ENCODE data around the gene XBP1. TPM values are rescaled to one million over a fixed set of nuclear protein-coding genes. Genes with fewer than 3 reads are reported as not detected.

XBP1 gene
- total and polyA plus RNA-seq, 10 of the 15 experiments (the other 5 are each of a cell fraction or from before 2014, with no cell fraction given) = 44.5 to 313 (median 149) TPM

- no peaks in the 10 kb centered on the region for H3K36me3 ChIP-seq (ENCODE audit: control insufficient read depth in 2 of 2, insufficient read depth in 2 of 2, low read length in 1 of 2)
- SMC1A ChIA-PET (ENCODE audit: uncharacterized antibody, unreplicated experiment) = interaction anchor here (0.6 to 5.3 kb wide), 14 partner anchors 9 to 910 kb away, joined by 3 to 49 read pairs (median 4); partner anchors contain the start of genes CHEK2, HSCB and XBP1
- FAIRE-seq = no peak
- CTCF ChIA-PET = interaction anchor here (1.0 to 3.3 kb wide), 11 partner anchors 10 to 228 kb away, joined by 3 to 26 read pairs (median 4); partner anchors contain the start of gene XBP1
- H4K20me1 ChIP-seq (ENCODE audit: control insufficient read depth, insufficient read depth) = no peaks in the 10 kb centered on the region
- intact Hi-C loops (cut with micrococcal nuclease; ENCODE audit: unreplicated experiment) = no loop called here
- peak overlapping the region; percentile 50; the same call in 1 of the 2 replicates for H3K27ac ChIP-seq (ENCODE audit: control insufficient read depth, insufficient read depth)
- H3K4me3 ChIP-seq = no peak overlapping the region
- peaks cover 28% of the 10 kb centered on the region for H3K4me1 ChIP-seq (ENCODE audit: control insufficient read depth, insufficient read depth, low read length)
- no peak overlapping the region for H3K9ac ChIP-seq (ENCODE audit: control insufficient read depth, insufficient read depth, low read length)
- H3K9me3 ChIP-seq (replicated peaks; ENCODE audit: control insufficient read depth, insufficient read depth, low read length) = no peaks in the 10 kb centered on the region
- POLR2A ChIA-PET = interaction anchor here (0.9 to 6.7 kb wide), 6 partner anchors 12 to 40 kb away, joined by 3 to 78 read pairs (median 5); partner anchors contain the start of genes CCDC117 and XBP1
- DNase-seq (ENCODE audit: low read depth, low spot score) = no peak
- RAD21 ChIA-PET (ENCODE audit: unreplicated experiment) = interaction anchor here (1.4 to 5.3 kb wide), 7 partner anchors 9 to 391 kb away, joined by 3 to 74 read pairs (median 8); partner anchors contain the start of gene XBP1
- no peak for ATAC-seq
- BruUV-seq (replicated peaks) = no TSS peak
- 67% methylated on average over 3 of the region's 5 CpGs for WGBS (ENCODE audit: insufficient coverage, insufficient replicate concordance, low lambda C conversion rate, missing lambda C conversion rate)
- TF ChIP-seq ZSCAN29 (IDR thresholded peaks at IDR 0.05) (no peak), HSF1 (IDR thresholded peaks at IDR 0.05; ENCODE audit: low read depth, low read length) (no peak), SREBF1 (IDR thresholded peaks at IDR 0.05; ENCODE audit: low read length) (no peak), USF1 (IDR thresholded peaks at IDR 0.05; ENCODE audit: borderline replicate concordance, extremely low read length, insufficient read depth, low read depth, low read length) (no peak), BCLAF1 (IDR thresholded peaks at IDR 0.05) (no peak), STAT3 (IDR thresholded peaks at IDR 0.05; ENCODE audit: low read depth, low read length) (no peak), SP1 (IDR thresholded peaks at IDR 0.05; ENCODE audit: low read depth, low read length) (no peak), LARP7 (IDR thresholded peaks at IDR 0.05) (no peak), NR2C2 (IDR thresholded peaks at IDR 0.05; ENCODE audit: borderline replicate concordance, control insufficient read depth, insufficient read length, low read depth) (no peak)
- H3K27me3 ChIP-seq (replicated peaks in 1 of 2; ENCODE audit: control insufficient read depth in 2 of 2, insufficient read depth in 2 of 2, low read length in 1 of 2) = no peaks in the 10 kb centered on the region
- H3K79me2 ChIP-seq (ENCODE audit: control insufficient read depth, insufficient read depth, low read length) = peaks cover 1% of the 10 kb centered on the region; the same call in 1 of the 2 replicates
- H2AFZ ChIP-seq (ENCODE audit: control insufficient read depth, low read depth, low read length) = no peak overlapping the region
- H3K4me2 ChIP-seq (ENCODE audit: control insufficient read depth, insufficient read depth) = peak overlapping the region; percentile 12; the same call in 1 of the 2 replicates
- in situ Hi-C loops (cut with MboI) = no loop called here
These were observed 12.1 kb upstream of the XBP1 start for GRCh38 chr22:28812516-28812915.

Measured in GM12878 (cell line).